ENCODE measurements around the gene CYB5B.

- TF ChIP-seq RAD21 (IDR thresholded peaks at IDR 0.05) (peak; percentile 40 to 50), JUND (IDR thresholded peaks at IDR 0.05) (peak; percentile 20 to 44), REST (IDR thresholded peaks at IDR 0.05) (no peak), HNF4G (IDR thresholded peaks at IDR 0.05) (no peak), GABPA (IDR thresholded peaks at IDR 0.05 in 1 of 2, conservative IDR thresholded peaks at IDR 0.05 in 1 of 2) (no peak), FOXA1 (IDR thresholded peaks at IDR 0.05) (no peak)
Observed at GRCh38 chr16:69448470-69449193, 24.2 kb downstream of the CYB5B start.

Data from liver (tissue), 2 donors.